Trophoblast cell (in vitro differentiated cells and primary cell): ENCODE data around the gene CES3.

ENCODE experiments used
- DNase-seq, 2 donors: peaks; one replicate each; pipeline ENCODE4 v3.0.0-alpha.2; 2016
- H2AFZ ChIP-seq: 2 replicates; pipeline ENCODE4 v1.6.1; 2013; ENCODE audit warnings: low read length, moderate library complexity, mild to moderate bottlenecking; ENCODE audit not compliant: insufficient read depth, poor library complexity
- H2AK5ac ChIP-seq: 2 replicates; pipeline ENCODE4 v1.6.1; 2013; ENCODE audit warnings: mild to moderate bottlenecking, low read length
- H2BK120ac ChIP-seq: 2 replicates; pipeline ENCODE4 v1.6.1; 2013; ENCODE audit warnings: low read length, mild to moderate bottlenecking, moderate library complexity; ENCODE audit not compliant: insufficient read depth, poor library complexity
- H2BK12ac ChIP-seq: 2 replicates; pipeline ENCODE4 v1.6.1; 2013; ENCODE audit warnings: mild to moderate bottlenecking, low read length, moderate library complexity
- H2BK5ac ChIP-seq: 2 replicates; pipeline ENCODE4 v1.6.1; 2013; ENCODE audit warnings: low read length, low read depth, moderate library complexity, mild to moderate bottlenecking; ENCODE audit not compliant: poor library complexity
- H3K14ac ChIP-seq: 2 replicates; pipeline ENCODE4 v1.6.1; 2013; ENCODE audit warnings: mild to moderate bottlenecking, low read length
- H3K18ac ChIP-seq: 2 replicates; pipeline ENCODE4 v1.6.1; 2013; ENCODE audit warnings: mild to moderate bottlenecking, low read length
- H3K23ac ChIP-seq: 2 replicates; pipeline ENCODE4 v1.6.1; 2013; ENCODE audit warnings: low read length
- H3K27ac ChIP-seq: 2 replicates; pipeline ENCODE4 v1.5.1; 2013; ENCODE audit warnings: low read depth, mild to moderate bottlenecking, inconsistent platforms, low read length, moderate library complexity
- H3K27me3 ChIP-seq: 2 replicates; pipeline ENCODE4 v1.6.1; 2013; ENCODE audit warnings: inconsistent platforms, mild to moderate bottlenecking, low read length, moderate library complexity; ENCODE audit not compliant: insufficient read depth
- H3K36me3 ChIP-seq, 2 experiments: 1 replicate in 1 of 2; 2 replicates in 1 of 2; pipeline ENCODE4 v1.6.1; 2013; ENCODE audit warnings: low read length in 2 of 2, mild to moderate bottlenecking in 2 of 2, moderate library complexity in 1 of 2; ENCODE audit not compliant: insufficient read depth in 2 of 2, control insufficient read depth in 1 of 2
- H3K4ac ChIP-seq: 2 replicates; pipeline ENCODE4 v1.6.1; 2013; ENCODE audit warnings: low read depth, mild to moderate bottlenecking, low read length, moderate library complexity
- H3K4me1 ChIP-seq, 2 experiments: 1 replicate in 1 of 2; 2 replicates in 1 of 2; pipeline ENCODE4 v1.6.1; 2013; ENCODE audit warnings: low read length in 2 of 2, mild to moderate bottlenecking in 2 of 2, moderate library complexity in 1 of 2; ENCODE audit not compliant: insufficient read depth in 2 of 2, control insufficient read depth in 1 of 2
- H3K4me2 ChIP-seq: 2 replicates; pipeline ENCODE4 v1.6.1; 2013; ENCODE audit warnings: inconsistent platforms, mild to moderate bottlenecking, low read length, moderate library complexity
- H3K4me3 ChIP-seq: 2 replicates; pipeline ENCODE4 v1.5.1; 2013; ENCODE audit warnings: mild to moderate bottlenecking, low read depth, low read length, inconsistent platforms
- H3K79me1 ChIP-seq: one replicate; pipeline ENCODE4 v1.6.1; 2013; ENCODE audit warnings: low read length
- H3K79me2 ChIP-seq: 2 replicates; pipeline ENCODE4 v1.6.1; 2013; ENCODE audit warnings: low read length, mild to moderate bottlenecking; ENCODE audit not compliant: control insufficient read depth, insufficient read depth, poor library complexity
- H3K9ac ChIP-seq: 2 replicates; pipeline ENCODE4 v1.6.1; 2013; ENCODE audit warnings: mild to moderate bottlenecking, low read length
- H3K9me3 ChIP-seq: 2 replicates; pipeline ENCODE4 v1.6.1; 2013; ENCODE audit warnings: low read depth, mild to moderate bottlenecking, control low read depth, inconsistent platforms, low read length; ENCODE audit not compliant: insufficient read depth
- H4K12ac ChIP-seq: 2 replicates; pipeline ENCODE4 v1.6.1; 2013; ENCODE audit warnings: low read depth, mild to moderate bottlenecking, low read length, moderate library complexity
- H4K8ac ChIP-seq: 2 replicates; pipeline ENCODE4 v1.6.1; 2013; ENCODE audit warnings: low read depth, mild to moderate bottlenecking, low read length, moderate library complexity
- H4K91ac ChIP-seq: one replicate; pipeline ENCODE4 v1.6.1; 2013; ENCODE audit warnings: low read depth, mild to moderate bottlenecking, low read length, moderate library complexity
- WGBS: extraction: QIAGEN DNeasy Blood & Tissue Kit; methylation state at CpG from one replicate; pipeline ENCODE4 v1.1.7; 2013; ENCODE audit warnings: missing lambda C conversion rate; ENCODE audit not compliant: insufficient read length, insufficient coverage; ENCODE audit errors: extremely low coverage; 5-methylcytosine and 5-hydroxymethylcytosine counted together

Gene CES3

GRCh38 chr16:66924527-66925321, 36.3 kb upstream of the CES3 start:
- no peak overlapping the region for H2AK5ac ChIP-seq
- H3K79me1 ChIP-seq: no peaks in the 10 kb centered on the region
- H3K9me3 ChIP-seq: peaks cover 4% of the 10 kb centered on the region
- peaks cover 32% of the 10 kb centered on the region for H3K27me3 ChIP-seq
- no peak overlapping the region for H2BK12ac ChIP-seq
- H3K9ac ChIP-seq: no peak overlapping the region
- no peak overlapping the region for H4K12ac ChIP-seq
- H2AFZ ChIP-seq: no peak overlapping the region
- no peak overlapping the region for H2BK5ac ChIP-seq
- no peak overlapping the region for H2BK120ac ChIP-seq
- H3K4me1 ChIP-seq: peaks cover 8 to 12% of the 10 kb centered on the region in 2 experiments
- H4K8ac ChIP-seq: no peak overlapping the region
- DNase-seq: peak; percentile 18 to 60
- no peak overlapping the region for H4K91ac ChIP-seq
- no peaks in the 10 kb centered on the region for H3K36me3 ChIP-seq
- H3K4ac ChIP-seq: no peak overlapping the region
- no peak overlapping the region for H3K4me3 ChIP-seq
- no CpG with 5 or more reads among the region's 72 CpGs for WGBS
- H3K23ac ChIP-seq: no peak overlapping the region
- no peaks in the 10 kb centered on the region for H3K79me2 ChIP-seq
- no peak overlapping the region for H3K18ac ChIP-seq
- no peak overlapping the region for H3K27ac ChIP-seq
- peak overlapping the region; percentile 38 for H3K4me2 ChIP-seq
- H3K14ac ChIP-seq: no peak overlapping the region

DNA sequence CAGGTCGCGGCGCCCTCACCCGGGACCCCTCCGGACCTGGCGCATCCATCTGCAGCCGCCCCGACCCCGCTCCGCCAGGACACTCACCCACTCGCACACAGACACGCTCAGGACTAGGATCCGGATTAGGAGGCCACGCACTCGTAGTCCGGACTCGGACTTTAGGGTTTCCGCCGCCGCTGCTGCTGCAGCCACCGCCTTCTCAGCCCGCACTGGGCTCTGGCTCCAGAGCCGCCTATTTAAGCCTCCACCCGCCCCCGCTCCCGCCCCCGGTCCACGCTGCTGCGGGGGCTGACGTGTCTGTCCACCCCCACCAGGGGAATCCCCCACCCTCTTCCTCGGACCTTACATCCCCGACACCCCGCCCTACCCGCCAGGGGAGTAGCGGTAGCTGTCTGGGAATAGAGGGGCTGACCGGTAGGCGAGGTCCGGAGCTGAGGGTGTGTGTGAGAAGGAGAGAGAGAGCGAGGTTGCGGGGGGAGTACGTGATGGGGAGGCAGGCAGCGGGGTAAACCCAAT, 35.7 kb upstream of the CES3 start, which contains the start of gene RRAD:
Gene RRAD (minus strand): TSS at position 214 of the 519 bp plus-strand sequence. CDS start 356 bp downstream, outside the sequence.
- Histone ChIP-seq H3K4me2 (peak within 1 kb of the TSS; percentile 38), H2AK5ac (no peak within 1 kb of the TSS), H3K4ac (no peak within 1 kb of the TSS), H2BK120ac (no peak within 1 kb of the TSS), H3K79me2 (no peaks in the 10 kb centered on the region), H3K4me3 (no peak within 1 kb of the TSS), H3K23ac (no peak within 1 kb of the TSS), H3K4me1 (peaks cover 8 to 12% of the 10 kb centered on the region in 2 experiments), H3K36me3 (no peaks in the 10 kb centered on the region), H3K14ac (no peak within 1 kb of the TSS), H2AFZ (no peak within 1 kb of the TSS), H2BK12ac (no peak within 1 kb of the TSS), H3K18ac (no peak within 1 kb of the TSS), H4K91ac (no peak within 1 kb of the TSS), H3K27me3 (peaks cover 32% of the 10 kb centered on the region), H3K27ac (no peak within 1 kb of the TSS), H2BK5ac (no peak within 1 kb of the TSS), H3K9ac (no peak within 1 kb of the TSS), H3K9me3 (peaks cover 4% of the 10 kb centered on the region), H4K8ac (no peak within 1 kb of the TSS), H3K79me1 (no peaks in the 10 kb centered on the region), H4K12ac (no peak within 1 kb of the TSS)
- peak; percentile 83 to 90 for DNase-seq
- WGBS: no CpG with 5 or more reads among the region's 42 CpGs

DNA sequence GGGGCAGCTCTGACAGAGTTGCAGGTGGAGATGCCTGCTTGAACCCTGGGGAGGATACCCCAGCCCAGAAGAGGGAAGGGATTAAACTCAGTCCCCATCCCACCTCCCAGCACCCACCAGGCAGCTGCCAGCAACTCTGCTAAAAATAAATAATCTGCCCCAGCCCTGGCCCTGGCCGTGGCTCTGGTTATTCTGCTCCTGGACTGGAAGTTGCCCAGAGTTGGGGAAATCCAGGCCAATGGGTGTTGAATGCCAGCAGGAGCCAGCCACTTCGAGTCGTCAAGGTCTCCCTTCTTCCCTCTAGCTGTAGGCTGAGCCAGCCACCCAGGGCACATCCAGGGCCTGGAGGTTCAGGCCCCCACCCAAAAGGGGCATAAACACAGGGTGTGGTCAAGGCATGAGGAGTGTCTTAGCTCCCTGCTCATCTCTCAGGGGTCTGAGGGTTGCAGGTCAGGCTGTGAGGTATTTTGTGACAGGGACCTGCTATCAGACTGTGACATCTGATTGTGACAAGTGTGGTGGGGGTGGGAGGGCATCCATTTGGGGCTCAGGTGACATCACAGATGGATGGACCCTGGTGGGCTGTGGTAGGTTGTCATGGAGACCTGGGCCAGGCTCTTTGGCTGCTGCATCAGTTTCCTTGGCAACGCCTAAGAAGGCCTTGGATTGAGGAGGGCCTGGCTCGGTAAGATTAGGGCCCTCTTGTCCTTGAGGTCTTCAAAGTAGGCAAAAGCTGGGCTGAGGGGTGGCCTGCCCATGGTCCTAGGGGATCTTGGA, 34.7 kb upstream of the CES3 start:
- Histone ChIP-seq H3K36me3 (no peaks in the 10 kb centered on the region), H4K8ac (no peak overlapping the region), H2BK5ac (no peak overlapping the region), H2AFZ (no peak overlapping the region), H2AK5ac (no peak overlapping the region), H2BK120ac (no peak overlapping the region), H3K4me2 (no peak overlapping the region), H4K12ac (no peak overlapping the region), H3K27ac (no peak overlapping the region), H3K23ac (no peak overlapping the region), H3K9me3 (peaks cover 4% of the 10 kb centered on the region), H3K27me3 (peaks cover 32% of the 10 kb centered on the region), H4K91ac (no peak overlapping the region), H3K4ac (no peak overlapping the region), H3K4me3 (no peak overlapping the region), H2BK12ac (no peak overlapping the region), H3K79me2 (no peaks in the 10 kb centered on the region), H3K79me1 (no peaks in the 10 kb centered on the region), H3K4me1 (peaks cover 8 to 12% of the 10 kb centered on the region in 2 experiments), H3K18ac (no peak overlapping the region), H3K9ac (no peak overlapping the region), H3K14ac (no peak overlapping the region)
- no CpG with 5 or more reads among the region's 5 CpGs for WGBS
- DNase-seq: peak in 1 of 2 donors; percentile 44

DNA sequence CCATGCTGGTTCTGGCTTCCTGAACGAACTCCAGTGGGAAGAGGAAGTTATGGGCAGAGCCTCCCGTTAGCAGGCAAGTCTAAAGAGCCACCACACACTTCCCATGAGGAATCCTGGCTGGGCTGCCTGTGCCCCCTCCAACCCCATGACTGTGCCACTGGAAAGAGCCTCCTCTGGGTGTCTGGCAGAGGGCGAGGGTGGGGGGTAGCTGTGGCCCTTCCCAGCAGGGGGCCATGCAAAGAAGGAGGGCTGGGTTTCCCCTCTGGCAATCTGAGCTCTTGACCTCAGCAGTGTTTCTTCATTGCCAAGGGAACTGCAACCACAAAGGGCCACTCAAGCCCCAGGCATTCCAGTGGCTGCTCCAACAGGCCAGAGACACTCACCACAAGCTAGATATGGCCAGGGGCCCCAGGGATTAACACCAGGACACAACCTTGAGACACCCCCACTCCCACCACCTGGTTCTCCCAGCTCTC, 34.1 kb upstream of the CES3 start:
- Histone ChIP-seq H2BK5ac (no peak overlapping the region), H4K8ac (no peak overlapping the region), H3K36me3 (peaks cover 0 to under 1% of the 10 kb centered on the region in 2 experiments), H2BK120ac (no peak overlapping the region), H3K4me1 (peaks cover 8 to 12% of the 10 kb centered on the region in 2 experiments), H3K9ac (no peak overlapping the region), H2AFZ (no peak overlapping the region), H3K4me3 (no peak overlapping the region), H3K9me3 (peaks cover 4% of the 10 kb centered on the region), H3K27ac (no peak overlapping the region), H4K91ac (no peak overlapping the region), H3K23ac (no peak overlapping the region), H3K79me2 (no peaks in the 10 kb centered on the region), H2AK5ac (no peak overlapping the region), H2BK12ac (no peak overlapping the region), H3K14ac (no peak overlapping the region), H4K12ac (no peak overlapping the region), H3K4ac (no peak overlapping the region), H3K79me1 (no peaks in the 10 kb centered on the region), H3K4me2 (no peak overlapping the region), H3K27me3 (peaks cover 32% of the 10 kb centered on the region), H3K18ac (no peak overlapping the region)
- peak; percentile 94 to 96 for DNase-seq
- WGBS: no CpG with 5 or more reads among the region's 3 CpGs
